HUES64 (cell line): ENCODE data around the gene EIF4B.

Source experiments
- H3K27ac ChIP-seq: 2 replicates; pipeline ENCODE4 v1.7.0; 2013; ENCODE audit warnings: low read depth, low read length, inconsistent platforms
- H3K27me3 ChIP-seq: 2 replicates; pipeline ENCODE4 v1.6.1; 2013; ENCODE audit warnings: mild to moderate bottlenecking, low read length; ENCODE audit not compliant: insufficient read depth
- H3K36me3 ChIP-seq: 2 replicates; pipeline ENCODE4 v1.6.1; 2013; ENCODE audit warnings: mild to moderate bottlenecking, low read length; ENCODE audit not compliant: insufficient read depth
- H3K4me1 ChIP-seq: 2 replicates; pipeline ENCODE4 v1.6.1; 2013; ENCODE audit warnings: mild to moderate bottlenecking, low read length, moderate library complexity; ENCODE audit not compliant: insufficient read depth
- H3K4me3 ChIP-seq: 2 replicates; pipeline ENCODE4 v1.5.1; 2013; ENCODE audit warnings: mild to moderate bottlenecking, low read length, moderate library complexity
- H3K9ac ChIP-seq: 2 replicates; pipeline ENCODE4 v1.6.1; 2013; ENCODE audit warnings: mild to moderate bottlenecking, low read depth, low read length
- H3K9me3 ChIP-seq: 2 replicates; pipeline ENCODE4 v1.6.1; 2013; ENCODE audit warnings: low read depth, low read length; ENCODE audit not compliant: insufficient read depth
- WGBS: fragments of 150-250, 120-280 bp; methylation state at CpG from one replicate; pipeline ENCODE4 v1.1.7; 2013; ENCODE audit warnings: missing lambda C conversion rate; 5-methylcytosine and 5-hydroxymethylcytosine counted together

Gene EIF4B

GRCh38 chr12:53060721-53061276, 54.5 kb downstream of the EIF4B start:
- 88% methylated on average over 18 of the region's 18 CpGs for WGBS
- Histone ChIP-seq H3K4me1 (no peaks in the 10 kb centered on the region), H3K4me3 (no peak overlapping the region), H3K27me3 (peaks cover 3% of the 10 kb centered on the region), H3K27ac (no peak overlapping the region), H3K9ac (no peak overlapping the region), H3K36me3 (no peaks in the 10 kb centered on the region), H3K9me3 (no peaks in the 10 kb centered on the region)

- Histone ChIP-seq H3K4me1 (no peaks in the 10 kb centered on the region), H3K9ac (no peak overlapping the region), H3K27me3 (peaks cover 3% of the 10 kb centered on the region), H3K27ac (no peak overlapping the region), H3K9me3 (no peaks in the 10 kb centered on the region), H3K36me3 (no peaks in the 10 kb centered on the region), H3K4me3 (no peak overlapping the region)
- WGBS = 87% methylated on average over 5 of the region's 5 CpGs
Observed at GRCh38 chr12:53061404-53062010, 55.3 kb downstream of the EIF4B start.

- Histone ChIP-seq H3K9me3 (no peaks in the 10 kb centered on the region), H3K36me3 (no peaks in the 10 kb centered on the region), H3K4me3 (no peak overlapping the region), H3K4me1 (no peaks in the 10 kb centered on the region), H3K27ac (no peak overlapping the region), H3K27me3 (no peaks in the 10 kb centered on the region; the same call in 1 of the 2 replicates), H3K9ac (no peak overlapping the region)
- 87% methylated on average over 20 of the region's 20 CpGs for WGBS
Observed at GRCh38 chr12:53062011-53062961, 56.0 kb downstream of the EIF4B start.

GRCh38 chr12:53062977-53063707, 56.9 kb downstream of the EIF4B start:
- Histone ChIP-seq H3K9me3 (no peaks in the 10 kb centered on the region), H3K27ac (no peak overlapping the region), H3K36me3 (no peaks in the 10 kb centered on the region), H3K9ac (no peak overlapping the region), H3K27me3 (no peaks in the 10 kb centered on the region; the same call in 1 of the 2 replicates), H3K4me3 (no peak overlapping the region), H3K4me1 (no peaks in the 10 kb centered on the region)
- WGBS = 92% methylated on average over 14 of the region's 14 CpGs

GRCh38 chr12:53063708-53064612, 57.7 kb downstream of the EIF4B start:
- H3K4me1 ChIP-seq = peaks cover 6% of the 10 kb centered on the region
- no peak overlapping the region for H3K9ac ChIP-seq
- no peak overlapping the region for H3K4me3 ChIP-seq
- H3K27ac ChIP-seq = no peak overlapping the region
- H3K36me3 ChIP-seq = no peaks in the 10 kb centered on the region
- no peaks in the 10 kb centered on the region for H3K9me3 ChIP-seq
- WGBS = 85% methylated on average over 13 of the region's 13 CpGs
- H3K27me3 ChIP-seq = no peaks in the 10 kb centered on the region; the same call in 1 of the 2 replicates

GRCh38 chr12:53064613-53065436, 58.6 kb downstream of the EIF4B start:
- WGBS = 93% methylated on average over 11 of the region's 11 CpGs

GRCh38 chr12:53065470-53065869, 59.2 kb downstream of the EIF4B start:
- H3K36me3 ChIP-seq = no peaks in the 10 kb centered on the region
- H3K27ac ChIP-seq = no peak overlapping the region
- H3K27me3 ChIP-seq = no peaks in the 10 kb centered on the region
- 93% methylated on average over 7 of the region's 7 CpGs for WGBS
- H3K9ac ChIP-seq = no peak overlapping the region
- H3K4me3 ChIP-seq = no peak overlapping the region
- no peaks in the 10 kb centered on the region for H3K9me3 ChIP-seq
- peaks cover 12% of the 10 kb centered on the region for H3K4me1 ChIP-seq

More at GRCh38 chr12:53064613-53065436, 58.6 kb downstream of the EIF4B start:
- Histone ChIP-seq H3K27me3 (no peaks in the 10 kb centered on the region), H3K27ac (no peak overlapping the region), H3K9ac (no peak overlapping the region), H3K9me3 (no peaks in the 10 kb centered on the region), H3K4me3 (no peak overlapping the region), H3K4me1 (peaks cover 12% of the 10 kb centered on the region), H3K36me3 (no peaks in the 10 kb centered on the region)

GRCh38 chr12:53065975-53066931, 60.0 kb downstream of the EIF4B start:
- Histone ChIP-seq H3K36me3 (no peaks in the 10 kb centered on the region), H3K4me1 (peaks cover 12% of the 10 kb centered on the region), H3K9me3 (no peaks in the 10 kb centered on the region), H3K4me3 (no peak overlapping the region), H3K27me3 (no peaks in the 10 kb centered on the region), H3K27ac (no peak overlapping the region), H3K9ac (no peak overlapping the region)
- WGBS = 56% methylated on average over 24 of the region's 24 CpGs
